ENCODE measurements around the gene ZFY.
A peak's percentile ranks its signal among the peaks of the same experiment; 100 is the strongest.
"Not testable (repeated sequence)": the region's sequence is repeated elsewhere in the genome, so short reads cannot be mapped to it uniquely, and the experiment has no call there.

ZFY gene

DNA sequence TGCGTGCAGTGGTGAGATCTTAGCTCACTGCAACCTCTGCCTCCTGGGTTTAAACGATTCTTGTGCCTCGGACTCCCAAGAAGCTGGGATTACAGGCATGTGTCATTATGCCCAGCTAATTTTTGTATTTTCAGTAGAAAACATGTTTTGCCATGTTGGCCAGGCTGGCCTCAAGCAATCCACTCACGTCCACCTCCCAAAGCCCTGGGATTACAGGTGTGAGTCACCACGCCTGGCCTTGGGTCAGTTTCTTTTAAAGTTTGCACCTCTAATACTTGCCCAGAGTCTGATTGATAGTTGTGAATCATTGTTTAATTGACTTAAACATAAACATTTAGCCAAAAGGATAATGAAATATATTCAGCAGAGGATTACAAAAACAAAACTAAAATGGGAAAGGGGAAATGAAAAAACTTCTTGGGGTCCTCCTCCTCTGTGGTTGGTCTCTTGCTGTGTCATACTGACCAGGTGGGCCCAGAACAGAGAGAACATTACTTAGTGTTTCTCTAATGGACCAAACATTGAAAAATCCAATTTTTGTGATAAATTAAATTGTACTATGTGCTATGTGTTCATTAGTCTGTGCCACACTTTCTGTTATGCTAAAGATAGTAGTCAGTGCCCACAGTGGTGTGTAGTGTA is 38.0 kb downstream of the ZFY start:
- peak; percentile 18 for DNase-seq (ENCODE audit: low read depth)

DNA sequence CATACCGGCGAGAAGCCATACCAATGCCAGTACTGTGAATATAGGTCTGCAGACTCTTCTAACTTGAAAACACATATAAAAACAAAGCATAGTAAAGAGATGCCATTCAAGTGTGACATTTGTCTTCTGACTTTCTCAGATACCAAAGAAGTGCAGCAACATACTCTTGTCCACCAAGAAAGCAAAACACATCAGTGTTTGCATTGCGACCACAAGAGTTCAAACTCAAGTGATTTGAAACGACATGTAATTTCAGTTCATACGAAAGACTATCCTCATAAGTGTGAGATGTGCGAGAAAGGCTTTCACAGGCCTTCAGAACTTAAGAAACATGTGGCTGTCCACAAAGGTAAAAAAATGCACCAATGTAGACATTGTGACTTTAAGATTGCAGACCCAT is 44.1 kb downstream of the ZFY start:
- no peak for DNase-seq (ENCODE audit: low read depth)

DNA sequence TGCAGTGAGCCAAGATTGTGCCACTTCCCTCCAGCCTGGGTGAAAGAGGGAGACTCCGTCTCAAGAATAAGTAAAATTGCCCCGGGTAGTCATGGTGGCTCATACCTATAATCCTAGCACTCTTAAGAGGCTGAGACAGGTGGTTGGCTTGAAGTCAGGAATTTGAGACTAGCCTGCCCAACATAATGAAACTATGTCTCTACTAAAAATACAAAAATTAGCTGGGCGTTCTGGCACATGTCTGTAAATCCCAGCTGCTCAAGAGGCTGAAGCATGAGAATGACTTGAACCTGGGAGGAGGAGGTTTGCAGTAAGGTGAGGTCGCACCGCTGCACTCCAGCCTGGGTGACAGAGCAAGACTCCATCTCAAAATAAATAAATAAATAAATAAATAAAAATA is 49.3 kb downstream of the ZFY start:
- DNase-seq (ENCODE audit: low read depth), result no peak

DNA sequence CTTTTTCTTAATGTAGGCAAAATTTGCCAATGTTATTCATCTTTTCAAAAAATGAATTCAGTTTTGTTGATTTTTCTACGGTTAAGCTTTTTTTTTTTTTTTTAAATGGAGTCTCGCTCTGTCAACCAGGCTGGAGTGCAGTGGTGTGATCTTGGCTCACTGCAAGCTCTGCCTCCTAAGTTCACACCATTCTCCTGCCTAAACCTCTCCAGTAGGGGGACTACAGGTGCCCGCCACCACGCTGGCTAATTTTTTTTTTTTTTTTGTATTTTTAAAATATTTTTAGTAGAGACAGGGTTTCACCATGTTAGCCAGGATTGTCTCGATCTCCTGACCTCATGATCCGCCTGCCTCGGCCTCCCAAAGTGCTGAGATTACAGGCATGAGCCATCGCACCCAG is 52.0 kb downstream of the ZFY start:
- DNase-seq (ENCODE audit: low read depth), result not testable (repeated sequence)

DNA sequence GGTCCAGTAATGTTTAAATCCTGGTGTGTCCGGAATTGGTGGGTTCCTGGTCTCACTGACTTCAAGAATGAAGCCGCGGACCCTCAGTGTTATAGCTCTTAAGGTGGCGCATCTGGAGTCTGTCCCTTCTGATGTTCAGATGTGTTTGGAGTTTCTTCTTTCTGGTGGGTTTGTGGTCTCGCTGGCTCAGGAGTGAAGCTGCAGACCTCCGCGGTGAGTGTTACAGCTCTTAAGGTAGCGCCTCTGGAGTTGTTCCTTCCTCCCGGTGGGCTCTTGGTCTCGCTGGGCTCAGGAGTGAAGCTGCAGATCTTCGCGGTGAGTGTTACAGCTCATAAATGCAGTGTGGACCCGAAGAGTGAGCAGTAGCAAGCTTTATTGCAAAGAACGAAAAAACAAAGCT is 62.2 kb downstream of the ZFY start:
- DNase-seq (ENCODE audit: low read depth), result not testable (repeated sequence)

DNA sequence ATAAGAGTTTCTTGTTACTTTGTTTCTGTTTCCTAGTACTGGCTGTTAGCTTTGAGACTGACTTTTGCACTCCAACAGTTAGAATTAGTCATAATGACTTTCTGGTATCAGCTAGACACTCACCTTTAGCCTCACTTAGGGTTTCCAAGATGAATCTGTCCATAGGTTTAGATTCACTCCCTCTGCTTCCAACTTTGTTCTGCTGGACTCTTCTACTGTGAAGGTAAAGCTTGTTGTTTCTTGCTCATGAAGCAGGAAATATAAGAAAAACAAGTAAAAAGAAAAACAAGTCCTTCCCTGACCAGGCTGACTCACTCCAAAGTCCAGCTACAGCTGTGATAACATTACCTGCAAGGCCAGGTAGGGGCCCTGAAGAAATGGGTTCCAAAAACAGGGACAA is 67.0 kb downstream of the ZFY start:
- DNase-seq (ENCODE audit: low read depth), result peak; percentile 9

DNA sequence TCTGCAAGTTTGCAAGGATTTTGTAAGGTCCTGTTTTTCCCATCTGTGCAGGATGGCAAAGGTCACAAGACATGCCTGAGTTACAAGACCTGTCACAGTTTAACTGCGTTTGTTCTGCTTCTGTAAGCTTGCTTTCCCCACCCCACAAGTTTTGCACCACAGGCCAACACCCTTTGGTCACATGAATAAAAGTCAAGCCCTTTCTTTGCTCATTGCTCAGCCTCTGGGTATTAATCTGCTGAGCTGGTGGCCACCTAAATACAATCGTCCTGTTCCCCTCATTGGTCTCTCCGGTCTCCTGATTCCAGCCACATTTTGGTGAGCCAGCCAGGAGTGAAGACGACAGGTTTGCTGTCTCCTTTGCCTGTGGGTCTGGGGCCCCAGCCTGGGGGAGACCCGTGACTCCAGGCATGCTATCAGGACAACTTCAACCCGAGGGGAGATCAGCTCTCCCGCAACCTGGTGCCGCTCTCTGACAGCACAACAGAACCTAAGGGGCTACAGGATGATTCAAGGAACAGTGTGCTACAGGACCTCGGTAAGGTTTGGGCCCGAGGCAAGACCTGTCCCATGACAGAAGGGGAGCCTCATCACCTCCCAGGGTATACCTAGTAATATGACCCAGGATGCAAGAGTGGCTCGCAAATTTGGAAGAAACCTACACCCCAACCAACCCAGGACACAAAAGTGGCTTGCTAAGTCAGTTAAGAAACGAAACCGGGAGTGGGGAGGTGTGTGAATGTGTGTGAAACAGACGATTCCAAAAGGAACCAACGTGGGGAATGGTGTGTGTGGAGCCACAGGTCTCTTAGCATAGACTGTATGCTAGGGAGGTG is 67.7 kb downstream of the ZFY start:
- DNase-seq (ENCODE audit: low read depth), result no peak

DNA sequence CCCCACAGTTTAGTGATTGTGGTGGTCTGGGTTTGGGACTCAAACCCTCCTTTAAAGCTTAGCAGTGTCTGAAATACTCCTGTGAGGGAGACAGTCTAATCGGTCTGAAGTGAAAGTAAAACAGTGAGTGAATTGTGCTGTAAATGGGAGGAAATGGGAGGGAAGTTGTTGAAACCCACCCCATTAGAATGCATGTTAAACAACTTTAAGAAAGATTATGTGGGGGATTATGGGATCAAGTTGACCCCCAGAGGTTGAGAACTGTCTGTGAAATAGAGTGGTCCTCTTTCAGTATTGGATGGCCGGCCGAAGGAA is 68.3 kb downstream of the ZFY start:
- DNase-seq (ENCODE audit: low read depth), result peak; percentile 19

DNA sequence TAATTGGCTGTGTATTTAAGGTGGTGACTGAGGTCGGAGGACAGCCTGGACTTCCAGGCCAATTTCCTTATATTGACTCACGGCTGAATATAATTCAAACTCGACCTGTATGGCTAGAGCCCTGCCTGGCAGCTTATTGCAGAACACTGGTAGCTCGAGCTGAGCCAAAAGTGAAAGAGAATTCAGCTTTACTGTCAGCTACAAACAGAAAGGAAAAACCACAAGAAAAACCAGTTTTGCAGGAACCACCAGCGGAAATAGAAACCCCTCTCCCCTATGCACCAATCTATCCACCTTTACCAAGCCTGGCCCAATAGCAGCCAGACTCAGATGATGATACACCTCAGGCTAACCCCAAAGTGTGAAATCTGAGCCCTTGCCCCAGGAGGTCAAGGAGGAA is 68.7 kb downstream of the ZFY start:
- DNase-seq (ENCODE audit: low read depth), result peak; percentile 14

DNA sequence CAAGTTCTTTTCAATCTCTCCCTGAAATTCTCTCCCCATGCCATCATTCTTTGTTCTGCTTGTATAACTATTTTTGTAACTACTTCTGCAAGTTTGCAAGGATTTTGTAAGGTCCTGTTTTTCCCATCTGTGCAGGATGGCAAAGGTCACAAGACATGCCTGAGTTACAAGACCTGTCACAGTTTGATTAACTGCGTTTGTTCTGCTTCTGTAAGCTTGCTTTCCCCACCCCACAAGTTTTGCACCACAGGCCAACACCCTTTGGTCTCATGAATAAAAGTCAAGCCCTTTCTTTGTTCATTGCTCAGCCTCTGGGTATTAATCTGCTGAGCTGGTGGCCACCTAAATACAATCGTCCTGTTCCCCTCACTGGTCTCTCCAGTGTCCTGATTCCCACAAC is 70.8 kb downstream of the ZFY start:
- DNase-seq (ENCODE audit: low read depth), result not testable (repeated sequence)

DNA sequence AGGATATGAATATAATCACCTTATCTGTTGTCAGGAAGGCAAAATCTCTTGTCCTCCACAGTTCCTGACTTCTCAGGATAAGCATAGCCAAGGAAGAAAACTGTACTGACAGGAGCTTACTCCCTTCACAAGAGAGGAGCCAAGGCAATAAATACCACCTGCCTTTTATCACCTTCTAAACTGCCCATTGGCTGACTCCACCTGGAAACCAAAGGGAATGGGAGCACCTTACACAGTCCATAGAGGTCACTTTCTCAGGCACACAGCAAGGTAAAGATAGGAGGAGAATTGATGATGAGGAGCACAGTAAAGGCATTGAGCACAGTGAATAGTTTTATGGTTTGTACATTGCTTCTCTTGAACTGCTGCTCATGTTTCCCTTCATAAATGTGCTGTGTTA is 72.8 kb downstream of the ZFY start:
- DNase-seq (ENCODE audit: low read depth), result no peak

DNA sequence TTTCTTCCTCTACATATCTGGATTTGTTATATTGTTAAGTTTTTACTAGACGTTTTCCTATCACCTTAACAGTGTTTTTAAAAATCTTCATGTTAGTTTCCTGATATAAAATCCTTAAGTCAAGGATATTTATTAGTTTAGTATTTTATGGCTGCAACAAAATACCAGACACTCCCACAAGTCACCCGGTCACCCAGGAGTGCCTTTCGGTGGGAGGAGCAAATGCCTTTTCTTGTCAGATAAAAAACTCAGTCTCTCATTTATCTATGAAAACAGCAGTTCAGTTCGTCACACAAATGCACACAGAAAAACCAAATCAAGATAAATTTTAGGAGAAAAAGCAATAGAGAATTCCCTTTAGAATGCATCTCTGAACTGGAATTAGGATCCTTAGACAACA is 77.0 kb downstream of the ZFY start:
- DNase-seq (ENCODE audit: low read depth), result no peak

DNA sequence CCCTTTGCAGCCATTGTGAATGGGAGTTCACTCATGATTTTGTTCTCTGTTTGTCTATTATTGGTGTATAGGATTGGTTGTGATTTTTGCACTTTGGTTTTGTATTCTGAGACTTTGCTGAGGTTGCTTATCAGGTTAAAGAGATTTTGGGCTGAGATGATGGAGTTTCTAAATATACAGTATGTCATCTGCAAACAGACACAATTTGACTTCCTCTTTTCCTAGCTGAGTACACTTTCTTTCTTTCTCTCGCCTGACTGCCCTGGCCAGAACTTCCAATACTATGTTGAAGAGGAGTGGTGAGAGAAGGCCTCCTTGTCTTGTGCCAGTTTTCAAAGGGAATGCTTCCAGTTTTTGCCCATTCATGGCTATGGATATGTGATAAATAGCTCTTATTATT is 81.4 kb downstream of the ZFY start:
- DNase-seq (ENCODE audit: low read depth), result no peak

DNA sequence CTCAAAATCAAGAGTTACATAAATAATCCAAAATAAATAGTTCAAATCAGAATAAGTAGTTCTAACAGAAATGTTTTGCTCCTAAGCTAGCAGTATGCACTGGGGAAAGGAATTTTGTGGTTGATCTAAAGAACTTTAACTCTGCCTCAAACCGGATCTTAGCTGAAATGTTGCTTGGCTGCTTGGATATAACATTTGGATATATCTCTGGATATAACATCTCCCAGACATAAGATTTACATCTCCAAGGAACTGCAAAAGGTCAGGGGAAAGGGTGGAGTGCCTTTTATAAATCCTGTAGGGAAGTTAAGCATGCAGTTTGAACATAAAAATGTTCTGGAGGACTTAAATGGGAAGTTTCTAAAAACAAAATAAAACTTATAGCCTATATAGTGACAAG is 83.4 kb downstream of the ZFY start:
- DNase-seq (ENCODE audit: low read depth), result no peak

DNA sequence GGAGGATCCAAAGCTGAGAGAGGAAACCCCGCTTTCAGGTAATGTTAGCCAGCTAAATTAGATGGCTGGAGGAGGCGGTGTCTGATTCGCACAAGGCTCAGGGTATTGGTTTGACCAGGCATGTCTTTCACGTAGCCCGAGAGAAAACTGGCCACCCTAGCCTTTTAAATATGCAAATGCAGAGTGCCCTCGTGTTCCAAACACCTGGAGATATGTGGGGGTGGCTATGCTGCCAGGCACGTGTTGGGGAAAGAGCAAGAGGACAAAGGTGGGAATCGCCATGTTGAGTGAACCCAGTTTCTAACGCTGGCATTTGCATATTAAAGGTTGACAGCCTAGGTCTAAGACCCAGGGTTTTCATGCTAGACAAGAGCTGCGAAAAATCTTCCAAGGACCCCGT is 84.4 kb downstream of the ZFY start:
- no peak for DNase-seq (ENCODE audit: low read depth)

DNA sequence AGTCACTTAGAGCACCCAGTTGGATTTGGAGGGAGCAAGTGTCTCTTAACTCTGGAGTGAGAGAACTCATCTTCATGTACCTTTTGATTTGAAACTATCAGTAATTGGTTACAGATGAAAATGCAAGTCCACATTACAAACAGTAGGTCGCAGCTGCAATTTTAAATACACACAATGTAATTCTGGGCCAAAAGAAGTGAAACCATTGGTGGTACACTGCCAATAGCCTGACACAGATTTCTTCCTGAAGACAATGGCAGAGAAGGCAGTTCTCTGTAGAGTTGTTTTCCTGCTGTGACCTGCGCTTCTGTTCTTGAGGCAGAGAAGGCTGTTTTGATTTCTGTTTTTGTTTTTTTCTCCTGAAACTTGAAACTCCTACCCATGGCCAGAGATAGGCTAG is 86.0 kb downstream of the ZFY start:
- DNase-seq (ENCODE audit: low read depth), result no peak

DNA sequence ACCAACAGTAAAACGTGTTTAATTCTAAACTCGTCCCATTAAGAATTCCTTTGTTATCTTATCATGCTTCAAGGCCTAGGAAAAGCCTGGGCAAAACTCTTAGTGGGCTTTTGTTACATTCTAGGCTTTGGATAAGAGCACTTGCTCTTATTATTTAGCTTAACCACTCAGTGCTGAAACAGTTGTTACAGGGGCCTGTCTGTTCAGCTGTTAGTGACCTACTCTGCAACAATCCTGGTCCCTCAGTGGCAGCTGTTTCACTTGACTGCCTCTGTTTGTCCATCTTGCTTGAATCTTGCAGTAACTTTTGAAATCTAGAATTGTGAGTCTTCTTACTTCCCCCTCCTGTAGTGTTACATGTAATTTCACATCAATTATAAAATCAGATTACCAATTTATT is 88.4 kb downstream of the ZFY start:
- DNase-seq (ENCODE audit: low read depth), result no peak

DNA sequence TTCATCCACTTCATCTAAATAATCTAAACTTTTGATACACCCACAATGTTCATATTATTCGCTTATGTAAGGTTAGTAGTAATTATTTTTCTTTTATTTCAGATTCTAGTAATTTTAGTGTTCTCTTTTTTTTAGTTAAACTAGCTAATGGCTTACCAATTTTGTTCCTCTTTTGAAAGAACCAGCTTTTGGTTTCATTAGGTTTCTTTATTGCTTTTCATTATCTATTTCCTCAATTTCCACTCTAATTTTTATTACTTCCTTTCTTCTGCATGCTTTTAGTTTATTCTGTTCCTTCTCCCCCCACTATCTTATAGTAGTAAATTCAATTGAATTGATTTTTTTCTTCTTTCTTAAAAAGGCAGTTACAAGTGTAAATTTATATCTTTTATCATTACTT is 90.2 kb downstream of the ZFY start:
- no peak for DNase-seq (ENCODE audit: low read depth)

All from ELR (cell line).